Measurements from ENCODE around the gene FARP2.
"Not testable (repeated sequence)": the region's sequence is repeated elsewhere in the genome, so short reads cannot be mapped to it uniquely, and the experiment has no call there.

DNA sequence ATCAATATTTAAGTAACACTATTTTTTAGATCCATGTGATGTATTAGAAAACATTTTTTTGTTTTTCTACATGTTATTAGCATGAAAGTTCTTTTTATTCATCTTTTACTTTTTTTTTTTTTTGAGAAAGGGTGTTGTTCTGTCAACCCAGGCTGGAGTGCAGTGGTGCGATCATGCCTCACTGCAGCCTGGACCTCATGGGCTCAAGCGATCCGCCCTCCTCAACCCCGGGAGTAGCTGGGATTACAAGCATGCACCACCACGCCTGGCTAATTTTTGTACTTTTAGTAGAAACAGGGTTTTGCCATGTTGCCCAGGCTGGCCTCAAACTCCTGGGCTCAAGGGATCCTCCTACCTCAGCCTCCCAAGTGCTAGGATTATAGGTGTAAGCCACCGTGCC lies 17.8 kb downstream of the FARP2 start:
- TF ChIP-seq, protein P1, sequence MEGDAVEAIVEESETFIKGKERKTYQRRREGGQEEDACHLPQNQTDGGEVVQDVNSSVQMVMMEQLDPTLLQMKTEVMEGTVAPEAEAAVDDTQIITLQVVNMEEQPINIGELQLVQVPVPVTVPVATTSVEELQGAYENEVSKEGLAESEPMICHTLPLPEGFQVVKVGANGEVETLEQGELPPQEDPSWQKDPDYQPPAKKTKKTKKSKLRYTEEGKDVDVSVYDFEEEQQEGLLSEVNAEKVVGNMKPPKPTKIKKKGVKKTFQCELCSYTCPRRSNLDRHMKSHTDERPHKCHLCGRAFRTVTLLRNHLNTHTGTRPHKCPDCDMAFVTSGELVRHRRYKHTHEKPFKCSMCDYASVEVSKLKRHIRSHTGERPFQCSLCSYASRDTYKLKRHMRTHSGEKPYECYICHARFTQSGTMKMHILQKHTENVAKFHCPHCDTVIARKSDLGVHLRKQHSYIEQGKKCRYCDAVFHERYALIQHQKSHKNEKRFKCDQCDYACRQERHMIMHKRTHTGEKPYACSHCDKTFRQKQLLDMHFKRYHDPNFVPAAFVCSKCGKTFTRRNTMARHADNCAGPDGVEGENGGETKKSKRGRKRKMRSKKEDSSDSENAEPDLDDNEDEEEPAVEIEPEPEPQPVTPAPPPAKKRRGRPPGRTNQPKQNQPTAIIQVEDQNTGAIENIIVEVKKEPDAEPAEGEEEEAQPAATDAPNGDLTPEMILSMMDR (conservative IDR thresholded peaks at IDR 0.05; ENCODE audit: low read depth, low read length) = not testable (repeated sequence)
- not testable (repeated sequence) for TF ChIP-seq POLR2A (IDR thresholded peaks at IDR 0.05; ENCODE audit: low read depth, low read length); RFX5 (IDR thresholded peaks at IDR 0.05; ENCODE audit: low read depth, low read length); RAD21 (IDR thresholded peaks at IDR 0.05; ENCODE audit: low read length); ELK1 (IDR thresholded peaks at IDR 0.05; ENCODE audit: borderline replicate concordance, low read depth, low read length); MAFK (IDR thresholded peaks at IDR 0.05; ENCODE audit: low read depth, low read length); MXI1 (IDR thresholded peaks at IDR 0.05; ENCODE audit: borderline replicate concordance, low read depth, low read length); MAZ (IDR thresholded peaks at IDR 0.05; ENCODE audit: borderline replicate concordance, low read depth, low read length); BHLHE40 (IDR thresholded peaks at IDR 0.05; ENCODE audit: low read depth, low read length); SMC3 (IDR thresholded peaks at IDR 0.05; ENCODE audit: low read depth, low read length); RCOR1 (IDR thresholded peaks at IDR 0.05; ENCODE audit: insufficient replicate concordance, low read length); FOS (IDR thresholded peaks at IDR 0.05; ENCODE audit: low read depth, low read length)
- TF ChIP-seq, protein P2, sequence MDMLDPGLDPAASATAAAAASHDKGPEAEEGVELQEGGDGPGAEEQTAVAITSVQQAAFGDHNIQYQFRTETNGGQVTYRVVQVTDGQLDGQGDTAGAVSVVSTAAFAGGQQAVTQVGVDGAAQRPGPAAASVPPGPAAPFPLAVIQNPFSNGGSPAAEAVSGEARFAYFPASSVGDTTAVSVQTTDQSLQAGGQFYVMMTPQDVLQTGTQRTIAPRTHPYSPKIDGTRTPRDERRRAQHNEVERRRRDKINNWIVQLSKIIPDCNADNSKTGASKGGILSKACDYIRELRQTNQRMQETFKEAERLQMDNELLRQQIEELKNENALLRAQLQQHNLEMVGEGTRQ (IDR thresholded peaks at IDR 0.05; ENCODE audit: low read depth, low read length) = not testable (repeated sequence)

Measured in IMR-90 (cell line).